ENCODE results near the gene ZNF497. TPM values are rescaled to one million over a fixed set of nuclear protein-coding genes. Genes with fewer than 3 reads are reported as not detected.

ZNF497 gene
- total and polyA plus RNA-seq, 2 of the 13 experiments (the other 11 are each of a cell fraction or from before 2014, with no cell fraction given) = 1.5 to 1.9 TPM

- Histone ChIP-seq H3K4me1 (ENCODE audit: insufficient read depth, low read length) (peaks cover 48% of the 10 kb centered on the region), H3K27me3 (ENCODE audit: control insufficient read depth in 1 of 2, insufficient read depth in 2 of 2, low read length in 2 of 2) (no peaks in the 10 kb centered on the region), H3K79me2 (ENCODE audit: insufficient read depth, low read length) (no peaks in the 10 kb centered on the region), H2AFZ (ENCODE audit: low read length) (no peak overlapping the region), H3K36me3 (replicated peaks in 1 of 2; ENCODE audit: control insufficient read depth in 1 of 2, insufficient read depth in 2 of 2, low read length in 2 of 2) (no peaks in the 10 kb centered on the region), H3K9ac (ENCODE audit: insufficient read depth, low read depth, low read length) (no peak overlapping the region), H3K9me3 (ENCODE audit: low read length) (no peaks in the 10 kb centered on the region), H4K20me1 (ENCODE audit: insufficient read depth, low read length) (no peaks in the 10 kb centered on the region), H3K4me3 (replicated peaks in 1 of 3; ENCODE audit: insufficient read depth in 1 of 3, low read depth in 2 of 3, low read length in 3 of 3) (no peak overlapping the region), H3K4me2 (ENCODE audit: low read depth, low read length) (no peak overlapping the region), H3K27ac (ENCODE audit: extremely low read length, insufficient read depth, low read length) (no peak overlapping the region)
- POLR2A ChIA-PET = interaction anchor here (1.1 kb wide), 1 partner anchor 24 kb away, joined by 4 read pairs; the partner anchor contains the start of gene ZSCAN22
- no peak for TF ChIP-seq CCAR2 (optimal IDR thresholded peaks at IDR 0.05; ENCODE audit: low read depth, low read length)
- TF ChIP-seq CHD4 (IDR thresholded peaks at IDR 0.05; ENCODE audit: borderline replicate concordance, low read length) = no peak
- TF ChIP-seq ZNF747 (CRISPR knock-in tag; IDR thresholded peaks at IDR 0.05; ENCODE audit: borderline replicate concordance) = no peak
- TF ChIP-seq KMT2B (CRISPR knock-in tag; IDR thresholded peaks at IDR 0.05) = no peak
- no peak for TF ChIP-seq GABPA (IDR thresholded peaks at IDR 0.05; ENCODE audit: low read depth, low read length)
- TF ChIP-seq GABPA (CRISPR knock-in tag; IDR thresholded peaks at IDR 0.05; ENCODE audit: low read depth) = no peak
- TF ChIP-seq ZNF550 (CRISPR knock-in tag; IDR thresholded peaks at IDR 0.05; ENCODE audit: borderline replicate concordance) = no peak
- no peak for TF ChIP-seq HDAC6 (IDR thresholded peaks at IDR 0.05; ENCODE audit: low read depth, low read length)
- TF ChIP-seq ZNF12 (CRISPR knock-in tag; IDR thresholded peaks at IDR 0.05) = no peak
- TF ChIP-seq EED (CRISPR knock-in tag; IDR thresholded peaks at IDR 0.05) = no peak
- TF ChIP-seq HES4 (CRISPR knock-in tag; IDR thresholded peaks at IDR 0.05; ENCODE audit: borderline replicate concordance) = no peak
- no peak for TF ChIP-seq RNF219 (CRISPR knock-in tag; IDR thresholded peaks at IDR 0.05)
- no peak for TF ChIP-seq TRIM22 (IDR thresholded peaks at IDR 0.05)
- in situ Hi-C loops (cut with HindIII; ENCODE audit: extremely low pct_ligation_motif_present, low pct_unique_long_range_greater_than_20kb) (no loop called here), intact Hi-C loops (cut with micrococcal nuclease; ENCODE audit: unreplicated experiment) (no loop called here)
- CTCF ChIA-PET (ENCODE audit: low intra/inter-chr PET ratio, low total read pairs) = no interaction called here
- FAIRE-seq = no peak
- no peak for DNase-seq (ENCODE audit: low spot score)
- 94% methylated on average over 25 of the region's 34 CpGs for WGBS (ENCODE audit: low lambda C conversion rate)
- no TSS peak for BruUV-seq (replicated peaks)
- no peak for ATAC-seq
Observed at GRCh38 chr19:58350871-58351557, 11.5 kb downstream of the ZNF497 start.
